ENCODE data around the gene POLR2J.

GRCh38 chr7:102463841-102464576, 14.7 kb downstream of the POLR2J start:
- no peak for TF ChIP-seq CTCF (tag by site-specific recombination; IDR thresholded peaks at IDR 0.05)
- no peak; the same call in 1 of the 2 replicates for TF ChIP-seq MYNN (tag by site-specific recombination; IDR thresholded peaks at IDR 0.05; ENCODE audit: borderline replicate concordance)
- no peak for TF ChIP-seq ZSCAN18 (tag by site-specific recombination; IDR thresholded peaks at IDR 0.05)
- no peak for TF ChIP-seq ZBTB48 (tag by site-specific recombination; IDR thresholded peaks at IDR 0.05)
- TF ChIP-seq GLI4 (tag by site-specific recombination; IDR thresholded peaks at IDR 0.05): no peak
- no peak for TF ChIP-seq ZNF792 (tag by site-specific recombination; IDR thresholded peaks at IDR 0.05)
- no peak for TF ChIP-seq ZNF211 (tag by site-specific recombination; IDR thresholded peaks at IDR 0.05; ENCODE audit: low read depth)

Measured in HEK293 (cell line).